ENCODE data around the gene IL12B. TPM values are rescaled to one million over a fixed set of nuclear protein-coding genes. Genes with fewer than 3 reads are reported as not detected.
"Not testable (repeated sequence)": the region's sequence is repeated elsewhere in the genome, so short reads cannot be mapped to it uniquely, and the experiment has no call there.

The IL12B gene
- total RNA-seq, 1 experiment from 2014 or later: not detected

- intact Hi-C loops (cut with micrococcal nuclease; ENCODE audit: unreplicated experiment): no loop called here
- no peak for TF ChIP-seq EZH2 (IDR thresholded peaks at IDR 0.05; ENCODE audit: low read depth)
- TF ChIP-seq, protein P1, sequence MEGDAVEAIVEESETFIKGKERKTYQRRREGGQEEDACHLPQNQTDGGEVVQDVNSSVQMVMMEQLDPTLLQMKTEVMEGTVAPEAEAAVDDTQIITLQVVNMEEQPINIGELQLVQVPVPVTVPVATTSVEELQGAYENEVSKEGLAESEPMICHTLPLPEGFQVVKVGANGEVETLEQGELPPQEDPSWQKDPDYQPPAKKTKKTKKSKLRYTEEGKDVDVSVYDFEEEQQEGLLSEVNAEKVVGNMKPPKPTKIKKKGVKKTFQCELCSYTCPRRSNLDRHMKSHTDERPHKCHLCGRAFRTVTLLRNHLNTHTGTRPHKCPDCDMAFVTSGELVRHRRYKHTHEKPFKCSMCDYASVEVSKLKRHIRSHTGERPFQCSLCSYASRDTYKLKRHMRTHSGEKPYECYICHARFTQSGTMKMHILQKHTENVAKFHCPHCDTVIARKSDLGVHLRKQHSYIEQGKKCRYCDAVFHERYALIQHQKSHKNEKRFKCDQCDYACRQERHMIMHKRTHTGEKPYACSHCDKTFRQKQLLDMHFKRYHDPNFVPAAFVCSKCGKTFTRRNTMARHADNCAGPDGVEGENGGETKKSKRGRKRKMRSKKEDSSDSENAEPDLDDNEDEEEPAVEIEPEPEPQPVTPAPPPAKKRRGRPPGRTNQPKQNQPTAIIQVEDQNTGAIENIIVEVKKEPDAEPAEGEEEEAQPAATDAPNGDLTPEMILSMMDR (conservative IDR thresholded peaks at IDR 0.05): no peak
- Histone ChIP-seq H3F3A (ENCODE audit: insufficient read depth, low read depth) (no peaks in the 10 kb centered on the region), H3K9me2 (ENCODE audit: insufficient read depth) (no peaks in the 10 kb centered on the region), H3K9me3 (ENCODE audit: insufficient read depth, low read depth) (no peaks in the 10 kb centered on the region; the same call in 1 of the 2 replicates), H3K4me3 (no peak overlapping the region), H3K27me3 (ENCODE audit: insufficient read depth, low read depth) (no peaks in the 10 kb centered on the region), H3K79me2 (ENCODE audit: low read depth) (no peaks in the 10 kb centered on the region), H3K27ac (no peak overlapping the region), H3K4me2 (no peak overlapping the region), H3K36me3 (ENCODE audit: low read depth) (no peaks in the 10 kb centered on the region), H2AFZ (no peak overlapping the region), H3K4me1 (replicated peaks; ENCODE audit: insufficient read depth) (no peaks in the 10 kb centered on the region), H4K20me1 (ENCODE audit: insufficient read depth) (no peaks in the 10 kb centered on the region)
- POLR2A ChIA-PET (ENCODE audit: unreplicated experiment): no interaction called here
- BruUV-seq (replicated peaks): no TSS peak
- no peak for DNase-seq
- CTCF ChIA-PET: no interaction called here
Measured at GRCh38 chr5:159362220-159362619, 31.9 kb upstream of the IL12B start.

DNA sequence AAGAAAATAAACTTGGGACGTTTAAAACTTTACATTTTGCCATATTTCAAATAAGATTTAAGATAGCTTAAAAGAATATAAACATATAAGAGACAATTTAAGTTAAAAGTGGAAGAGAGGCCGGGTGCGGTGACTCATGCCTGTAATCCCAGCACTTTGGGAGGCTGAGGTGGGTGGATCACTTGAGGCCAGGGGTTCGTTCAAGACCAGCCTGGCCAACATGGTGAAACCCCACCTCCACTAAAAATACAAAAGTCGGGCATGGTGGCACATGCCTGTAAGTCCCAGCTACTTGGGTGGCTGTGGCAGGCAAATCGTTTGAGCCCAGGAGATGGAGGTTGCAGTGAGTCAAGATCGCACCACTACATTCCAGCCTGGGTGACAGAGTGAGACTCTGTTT, 29.6 kb upstream of the IL12B start:
- H2AFZ ChIP-seq; H3K36me3 ChIP-seq (ENCODE audit: low read depth); H3K27ac ChIP-seq; H4K20me1 ChIP-seq (ENCODE audit: insufficient read depth); H3K79me2 ChIP-seq (ENCODE audit: low read depth); H3K4me1 ChIP-seq (replicated peaks; ENCODE audit: insufficient read depth); H3K9me3 ChIP-seq (ENCODE audit: insufficient read depth, low read depth); H3K4me3 ChIP-seq; intact Hi-C loops (cut with micrococcal nuclease; ENCODE audit: unreplicated experiment); CTCF ChIA-PET; BruUV-seq (replicated peaks); H3F3A ChIP-seq (ENCODE audit: insufficient read depth, low read depth); H3K27me3 ChIP-seq (ENCODE audit: insufficient read depth, low read depth); H3K4me2 ChIP-seq; DNase-seq; POLR2A ChIA-PET (ENCODE audit: unreplicated experiment); H3K9me2 ChIP-seq (ENCODE audit: insufficient read depth): not testable (repeated sequence)

- TF ChIP-seq, protein P1 (conservative IDR thresholded peaks at IDR 0.05): no peak
- no peak for TF ChIP-seq EZH2 (IDR thresholded peaks at IDR 0.05; ENCODE audit: low read depth)
- Histone ChIP-seq H3K36me3 (ENCODE audit: low read depth) (no peaks in the 10 kb centered on the region), H4K20me1 (ENCODE audit: insufficient read depth) (no peaks in the 10 kb centered on the region), H3F3A (ENCODE audit: insufficient read depth, low read depth) (no peaks in the 10 kb centered on the region), H3K9me3 (ENCODE audit: insufficient read depth, low read depth) (no peaks in the 10 kb centered on the region; the same call in 1 of the 2 replicates), H3K79me2 (ENCODE audit: low read depth) (no peaks in the 10 kb centered on the region), H3K4me3 (no peak overlapping the region), H3K4me2 (no peak overlapping the region), H3K27me3 (ENCODE audit: insufficient read depth, low read depth) (no peaks in the 10 kb centered on the region), H3K4me1 (replicated peaks; ENCODE audit: insufficient read depth) (no peaks in the 10 kb centered on the region), H3K27ac (no peak overlapping the region), H3K9me2 (ENCODE audit: insufficient read depth) (no peaks in the 10 kb centered on the region), H2AFZ (no peak overlapping the region)
- POLR2A ChIA-PET (ENCODE audit: unreplicated experiment): no interaction called here
- intact Hi-C loops (cut with micrococcal nuclease; ENCODE audit: unreplicated experiment): no loop called here
- DNase-seq: no peak
- no TSS peak for BruUV-seq (replicated peaks)
- CTCF ChIA-PET: no interaction called here
Measured at GRCh38 chr5:159359408-159359807, 29.1 kb upstream of the IL12B start.

- no peaks in the 10 kb centered on the region for H4K20me1 ChIP-seq (ENCODE audit: insufficient read depth)
- no peaks in the 10 kb centered on the region for H3K36me3 ChIP-seq (ENCODE audit: low read depth)
- no peak for DNase-seq
- H3K4me2 ChIP-seq: no peak overlapping the region
- intact Hi-C loops (cut with micrococcal nuclease; ENCODE audit: unreplicated experiment): no loop called here
- H3K9me3 ChIP-seq (ENCODE audit: insufficient read depth, low read depth): no peaks in the 10 kb centered on the region
- H3K79me2 ChIP-seq (ENCODE audit: low read depth): no peaks in the 10 kb centered on the region
- H3K9me2 ChIP-seq (ENCODE audit: insufficient read depth): no peaks in the 10 kb centered on the region
- H3K4me1 ChIP-seq (replicated peaks; ENCODE audit: insufficient read depth): no peaks in the 10 kb centered on the region
- POLR2A ChIA-PET (ENCODE audit: unreplicated experiment): no interaction called here
- H2AFZ ChIP-seq: no peak overlapping the region
- no peaks in the 10 kb centered on the region for H3K27me3 ChIP-seq (ENCODE audit: insufficient read depth, low read depth)
- no peaks in the 10 kb centered on the region for H3F3A ChIP-seq (ENCODE audit: insufficient read depth, low read depth)
- no peak overlapping the region for H3K27ac ChIP-seq
- TF ChIP-seq, protein P1 (conservative IDR thresholded peaks at IDR 0.05): no peak
- CTCF ChIA-PET: no interaction called here
- no peak overlapping the region for H3K4me3 ChIP-seq
- no TSS peak for BruUV-seq (replicated peaks)
Measured at GRCh38 chr5:159353661-159354252, 23.5 kb upstream of the IL12B start.

GRCh38 chr5:159350644-159351043, 20.4 kb upstream of the IL12B start:
- BruUV-seq (replicated peaks); H3K79me2 ChIP-seq (ENCODE audit: low read depth); intact Hi-C loops (cut with micrococcal nuclease; ENCODE audit: unreplicated experiment); H4K20me1 ChIP-seq (ENCODE audit: insufficient read depth); H3K4me1 ChIP-seq (replicated peaks; ENCODE audit: insufficient read depth); H3K27ac ChIP-seq; H3K4me3 ChIP-seq; H3K36me3 ChIP-seq (ENCODE audit: low read depth); H3K9me2 ChIP-seq (ENCODE audit: insufficient read depth); POLR2A ChIA-PET (ENCODE audit: unreplicated experiment); H3K4me2 ChIP-seq; H3F3A ChIP-seq (ENCODE audit: insufficient read depth, low read depth); CTCF ChIA-PET; H3K9me3 ChIP-seq (ENCODE audit: insufficient read depth, low read depth); DNase-seq; H2AFZ ChIP-seq: not testable (repeated sequence)
- peaks cover 14% of the 10 kb centered on the region for H3K27me3 ChIP-seq (ENCODE audit: insufficient read depth, low read depth)

Data from PC-9 (cell line).